Measurements from ENCODE around the gene STPG1. TPM values are rescaled to one million over a fixed set of nuclear protein-coding genes. Genes with fewer than 3 reads are reported as not detected.

The STPG1 gene
- total and polyA plus RNA-seq, 9 of the 15 experiments (the other 6 are each of a cell fraction or from before 2014, with no cell fraction given): 5.0 to 11.9 (median 8.3) TPM

- Histone ChIP-seq H2AFZ (ENCODE audit: low read depth, low read length) (no peak overlapping the region), H3K4me2 (ENCODE audit: insufficient read depth, low read length) (no peak overlapping the region), H3K27ac (ENCODE audit: extremely low read depth, low read depth, low read length) (no peak overlapping the region), H3K27me3 (ENCODE audit: control insufficient read depth in 2 of 2, insufficient read depth in 2 of 2, low read length in 2 of 2) (peaks cover 35 to 81% of the 10 kb centered on the region in 2 experiments; a peak in 4 of 5 replicates), H4K20me1 (replicated peaks; ENCODE audit: control insufficient read depth, insufficient read depth, low read length) (peaks cover 17% of the 10 kb centered on the region), H3K4me1 (replicated peaks in 1 of 2; ENCODE audit: control insufficient read depth in 2 of 2, insufficient read depth in 2 of 2, low read length in 2 of 2) (peaks cover 0 to 5% of the 10 kb centered on the region in 2 experiments; a peak in 1 of 5 replicates), H3K9me3 (replicated peaks; ENCODE audit: control insufficient read depth, insufficient read depth, low read depth, low read length) (no peaks in the 10 kb centered on the region), H3K79me2 (ENCODE audit: control insufficient read depth, insufficient read depth, low read length) (no peaks in the 10 kb centered on the region), H3K36me3 (ENCODE audit: control insufficient read depth, insufficient read depth, low read length) (no peaks in the 10 kb centered on the region), H3K9me1 (ENCODE audit: control insufficient read depth, insufficient read depth, low read length) (no peaks in the 10 kb centered on the region), H3K9ac (ENCODE audit: insufficient read depth in 1 of 2, low read depth in 2 of 2, low read length in 2 of 2) (no peak overlapping the region), H3K4me3 (no peak overlapping the region)
- in situ Hi-C loops (cut with MboI) (no loop called here), intact Hi-C loops (cut with micrococcal nuclease) (no loop called here)
- DNase-seq (ENCODE audit: extremely low read depth in 1 of 4, low spot score in 3 of 4) (no peak), FAIRE-seq (no peak), ATAC-seq (no peak)
- WGBS (ENCODE audit: insufficient coverage, low coverage, missing lambda C conversion rate): under 1% methylated on average over 8 of the region's 8 CpGs
- TF ChIP-seq ZBTB43 (CRISPR knock-in tag; IDR thresholded peaks at IDR 0.05) (no peak), CBFA2T3 (IDR thresholded peaks at IDR 0.05) (peak; percentile 33; the same call in 1 of the 2 replicates)
- no TSS peak for BruUV-seq (replicated peaks)
- ChIA-PET CTCF (ENCODE audit: low intra/inter-chr PET ratio) (no interaction called here), POLR2A (interaction anchor here (0.7 kb wide), 1 partner anchor 23 kb away, joined by 3 read pairs; no protein-coding TSS in a partner anchor)
Observed at GRCh38 chr1:24341260-24341659, 72.3 kb downstream of the STPG1 start.

DNA sequence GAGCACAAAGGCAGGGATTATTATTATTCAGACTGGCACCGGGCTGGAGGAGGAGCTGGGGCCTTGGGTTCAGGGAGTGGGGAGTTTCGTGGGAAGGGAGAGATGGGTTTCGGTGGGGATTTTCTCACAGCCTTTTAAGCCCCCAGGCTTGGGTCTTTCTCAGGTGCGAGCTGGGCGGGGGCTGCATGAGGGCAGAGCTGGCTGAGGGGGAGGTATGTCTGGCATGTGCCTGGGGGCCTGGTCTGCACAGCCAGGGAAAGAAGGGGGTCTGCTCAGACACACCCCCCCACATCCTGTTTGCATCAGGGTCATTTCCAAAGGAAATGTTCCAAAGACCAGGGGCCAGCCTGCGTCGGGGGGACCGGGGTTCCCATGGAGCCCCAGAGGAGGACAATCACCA is 72.8 kb downstream of the STPG1 start:
- Histone ChIP-seq H3K27ac (ENCODE audit: extremely low read depth, low read depth, low read length) (no peak overlapping the region), H3K9me3 (replicated peaks; ENCODE audit: control insufficient read depth, insufficient read depth, low read depth, low read length) (no peaks in the 10 kb centered on the region), H3K4me2 (ENCODE audit: insufficient read depth, low read length) (no peak overlapping the region), H3K36me3 (ENCODE audit: control insufficient read depth, insufficient read depth, low read length) (no peaks in the 10 kb centered on the region), H4K20me1 (replicated peaks; ENCODE audit: control insufficient read depth, insufficient read depth, low read length) (peaks cover 17% of the 10 kb centered on the region), H3K4me3 (no peak overlapping the region), H3K4me1 (replicated peaks in 1 of 2; ENCODE audit: control insufficient read depth in 2 of 2, insufficient read depth in 2 of 2, low read length in 2 of 2) (peaks cover 0 to 5% of the 10 kb centered on the region in 2 experiments; a peak in 1 of 5 replicates), H3K9me1 (ENCODE audit: control insufficient read depth, insufficient read depth, low read length) (no peaks in the 10 kb centered on the region), H3K27me3 (ENCODE audit: control insufficient read depth in 2 of 2, insufficient read depth in 2 of 2, low read length in 2 of 2) (peaks cover 36 to 79% of the 10 kb centered on the region in 2 experiments; a peak in 4 of 5 replicates), H3K79me2 (ENCODE audit: control insufficient read depth, insufficient read depth, low read length) (no peaks in the 10 kb centered on the region), H3K9ac (ENCODE audit: insufficient read depth in 1 of 2, low read depth in 2 of 2, low read length in 2 of 2) (no peak overlapping the region), H2AFZ (ENCODE audit: low read depth, low read length) (no peak overlapping the region)
- ATAC-seq: no peak
- ChIA-PET POLR2A (interaction anchor here (0.5 to 0.7 kb wide), 2 partner anchors 23 to 151 kb away, joined by 3 read pairs; no protein-coding TSS in a partner anchor), CTCF (ENCODE audit: low intra/inter-chr PET ratio) (no interaction called here)
- no TSS peak for BruUV-seq (replicated peaks)
- no peak for FAIRE-seq
- WGBS (ENCODE audit: insufficient coverage, low coverage, missing lambda C conversion rate): 0% methylated on average over 8 of the region's 8 CpGs
- intact Hi-C loops (cut with micrococcal nuclease): no loop called here
- TF ChIP-seq RBM25 (IDR thresholded peaks at IDR 0.05; ENCODE audit: low read depth, low read length, severe bottlenecking) (no peak), FOXM1 (IDR thresholded peaks at IDR 0.05; ENCODE audit: low read depth) (no peak), FOXM1 (CRISPR knock-in tag; IDR thresholded peaks at IDR 0.05; ENCODE audit: low read depth) (no peak), LCOR (CRISPR knock-in tag; IDR thresholded peaks at IDR 0.05) (no peak), HDAC2 (IDR thresholded peaks at IDR 0.05) (no peak), ATF7 (IDR thresholded peaks at IDR 0.05) (no peak), ZBTB43 (CRISPR knock-in tag; IDR thresholded peaks at IDR 0.05) (no peak), FOXJ2 (tag; IDR thresholded peaks at IDR 0.05) (no peak), ZNF133 (CRISPR knock-in tag; IDR thresholded peaks at IDR 0.05) (no peak), ZNF408 (CRISPR knock-in tag; IDR thresholded peaks at IDR 0.05; ENCODE audit: low read depth) (no peak)
- no peak for DNase-seq (ENCODE audit: extremely low read depth in 1 of 4, low spot score in 3 of 4)
- in situ Hi-C loops (cut with MboI): no loop called here
